IPS-15b (cell line): ENCODE measurements around the gene IDH2.
"Not testable (repeated sequence)": the region's sequence is repeated elsewhere in the genome, so short reads cannot be mapped to it uniquely, and the experiment has no call there.

ENCODE experiments used
- H3K27me3 ChIP-seq: one replicate; pipeline ENCODE4 v1.6.1; 2013; ENCODE audit warnings: low read length; ENCODE audit not compliant: control insufficient read depth, insufficient read depth
- H3K36me3 ChIP-seq: one replicate; pipeline ENCODE4 v1.6.1; 2013; ENCODE audit warnings: low read length; ENCODE audit not compliant: control insufficient read depth, insufficient read depth
- H3K4me1 ChIP-seq: one replicate; pipeline ENCODE4 v1.6.1; 2013; ENCODE audit warnings: mild to moderate bottlenecking, low read length; ENCODE audit not compliant: control insufficient read depth, insufficient read depth
- H3K4me3 ChIP-seq: one replicate; pipeline ENCODE4 v1.5.1; 2013; ENCODE audit warnings: low read depth, low read length
- H3K9ac ChIP-seq: one replicate; pipeline ENCODE4 v1.6.1; 2013; ENCODE audit warnings: low read depth, mild to moderate bottlenecking, low read length
- H3K9me3 ChIP-seq: one replicate; pipeline ENCODE4 v1.6.1; 2013; ENCODE audit warnings: mild to moderate bottlenecking, low read length; ENCODE audit not compliant: control insufficient read depth, insufficient read depth

IDH2 gene

GRCh38 chr15:90109163-90109751 lies 7.0 kb upstream of the IDH2 start:
- H3K9me3 ChIP-seq, H3K4me3 ChIP-seq, H3K9ac ChIP-seq, H3K27me3 ChIP-seq, H3K36me3 ChIP-seq, H3K4me1 ChIP-seq: not testable (repeated sequence)

- peaks cover 16% of the 10 kb centered on the region for H3K27me3 ChIP-seq
- not testable (repeated sequence) for H3K36me3 ChIP-seq, H3K4me1 ChIP-seq, H3K4me3 ChIP-seq, H3K9ac ChIP-seq, H3K9me3 ChIP-seq
These were observed 5.8 kb upstream of the IDH2 start for GRCh38 chr15:90108038-90108437.

- Histone ChIP-seq H3K9me3 (no peaks in the 10 kb centered on the region), H3K4me1 (peaks cover 3% of the 10 kb centered on the region), H3K9ac (no peak overlapping the region), H3K4me3 (no peak overlapping the region), H3K36me3 (no peaks in the 10 kb centered on the region), H3K27me3 (peaks cover 16% of the 10 kb centered on the region)
These were observed 4.4 kb upstream of the IDH2 start for GRCh38 chr15:90106522-90107117.

GRCh38 chr15:90105521-90105920 lies 3.3 kb upstream of the IDH2 start:
- Histone ChIP-seq H3K36me3 (no peaks in the 10 kb centered on the region), H3K9me3 (no peaks in the 10 kb centered on the region), H3K4me3 (no peak overlapping the region), H3K4me1 (peaks cover 7% of the 10 kb centered on the region), H3K27me3 (peaks cover 19% of the 10 kb centered on the region), H3K9ac (no peak overlapping the region)

GRCh38 chr15:90104551-90104950 lies 2.3 kb upstream of the IDH2 start:
- H3K9me3 ChIP-seq, result no peaks in the 10 kb centered on the region
- no peaks in the 10 kb centered on the region for H3K36me3 ChIP-seq
- H3K9ac ChIP-seq, result no peak overlapping the region
- H3K27me3 ChIP-seq, result peaks cover 19% of the 10 kb centered on the region
- no peak overlapping the region for H3K4me3 ChIP-seq
- H3K4me1 ChIP-seq, result peaks cover 7% of the 10 kb centered on the region

GRCh38 chr15:90103701-90104329 lies 1.5 kb upstream of the IDH2 start:
- Histone ChIP-seq H3K4me3 (no peak overlapping the region), H3K4me1 (peaks cover 7% of the 10 kb centered on the region), H3K9ac (no peak overlapping the region), H3K36me3 (no peaks in the 10 kb centered on the region), H3K27me3 (peaks cover 21% of the 10 kb centered on the region), H3K9me3 (no peaks in the 10 kb centered on the region)

GRCh38 chr15:90101130-90101968 lies 919 bp downstream of the IDH2 start:
- no peak overlapping the region for H3K9ac ChIP-seq
- H3K4me3 ChIP-seq, result peak overlapping the region; percentile 74
- peaks cover 5% of the 10 kb centered on the region for H3K4me1 ChIP-seq
- H3K27me3 ChIP-seq, result peaks cover 21% of the 10 kb centered on the region
- H3K36me3 ChIP-seq, result no peaks in the 10 kb centered on the region
- no peaks in the 10 kb centered on the region for H3K9me3 ChIP-seq

GRCh38 chr15:90099868-90100831 lies 2.1 kb downstream of the IDH2 start:
- Histone ChIP-seq H3K9me3 (no peaks in the 10 kb centered on the region), H3K9ac (no peak overlapping the region), H3K4me3 (no peak overlapping the region), H3K27me3 (peaks cover 21% of the 10 kb centered on the region), H3K4me1 (peaks cover 5% of the 10 kb centered on the region), H3K36me3 (no peaks in the 10 kb centered on the region)

GRCh38 chr15:90099072-90099867 lies 3.0 kb downstream of the IDH2 start:
- Histone ChIP-seq H3K4me3 (no peak overlapping the region), H3K4me1 (peaks cover 5% of the 10 kb centered on the region), H3K9ac (no peak overlapping the region), H3K9me3 (no peaks in the 10 kb centered on the region), H3K36me3 (no peaks in the 10 kb centered on the region), H3K27me3 (peaks cover 17% of the 10 kb centered on the region)

GRCh38 chr15:90097475-90097874 lies 4.8 kb downstream of the IDH2 start:
- Histone ChIP-seq H3K9me3 (no peaks in the 10 kb centered on the region), H3K4me1 (peaks cover 5% of the 10 kb centered on the region), H3K36me3 (no peaks in the 10 kb centered on the region), H3K4me3 (no peak overlapping the region), H3K27me3 (peaks cover 5% of the 10 kb centered on the region), H3K9ac (no peak overlapping the region)
